Right lung (tissue), 5 donors: ENCODE measurements around the gene IL17RB. TPM values are rescaled to one million over a fixed set of nuclear protein-coding genes. Genes with fewer than 3 reads are reported as not detected.

Experiments
- DNase-seq, 2 donors: peaks; one replicate each; pipeline ENCODE4 v3.0.0-alpha.2; 2013
- polyA plus RNA-seq, 5 donors: library from polyadenylated mRNA; unstranded; fragments of 120-200 nt; gene quantifications; one replicate each; pipeline versions ENCODE4 v1.2.1 to v1.2.3, GENCODE V29; 2013; ENCODE audit warnings: inconsistent platforms in 1 of 5, low replicate concordance in 1 of 5; ENCODE audit not compliant: insufficient read length in 5 of 5, insufficient read depth in 1 of 5

The IL17RB gene
- polyA plus RNA-seq, 5 donors: 9.5 to 13.3 (median 11.7) TPM

GRCh38 chr3:53809764-53810400, 36.5 kb upstream of the IL17RB start:
- no peak for DNase-seq

GRCh38 chr3:53811143-53811927, 35.0 kb upstream of the IL17RB start:
- DNase-seq: no peak

- no peak for DNase-seq
These were observed 33.9 kb upstream of the IL17RB start for GRCh38 chr3:53812434-53812833.

- no peak for DNase-seq
These were observed 33.1 kb upstream of the IL17RB start for GRCh38 chr3:53813229-53813628.

- DNase-seq: no peak
These were observed 32.5 kb upstream of the IL17RB start for GRCh38 chr3:53813876-53814275.

GRCh38 chr3:53815067-53815466, 31.3 kb upstream of the IL17RB start:
- no peak for DNase-seq

GRCh38 chr3:53815651-53816050, 30.7 kb upstream of the IL17RB start:
- no peak for DNase-seq

GRCh38 chr3:53816425-53816824, 29.9 kb upstream of the IL17RB start:
- DNase-seq: no peak

- DNase-seq: no peak
These were observed 29.2 kb upstream of the IL17RB start for GRCh38 chr3:53817211-53817610.

GRCh38 chr3:53817809-53818208, 28.6 kb upstream of the IL17RB start:
- no peak for DNase-seq

- DNase-seq: no peak
These were observed 27.9 kb upstream of the IL17RB start for GRCh38 chr3:53818221-53819162.

GRCh38 chr3:53819163-53819868, 27.1 kb upstream of the IL17RB start:
- no peak for DNase-seq

GRCh38 chr3:53820084-53820483, 26.3 kb upstream of the IL17RB start:
- no peak for DNase-seq

GRCh38 chr3:53820756-53821580, 25.4 kb upstream of the IL17RB start:
- no peak for DNase-seq

GRCh38 chr3:53821631-53822121, 24.7 kb upstream of the IL17RB start:
- no peak for DNase-seq

- no peak for DNase-seq
These were observed 24.0 kb upstream of the IL17RB start for GRCh38 chr3:53822331-53822741.

GRCh38 chr3:53823026-53823955, 23.1 kb upstream of the IL17RB start:
- DNase-seq: no peak

GRCh38 chr3:53823956-53824657, 22.3 kb upstream of the IL17RB start:
- no peak for DNase-seq

- DNase-seq: no peak
These were observed 21.6 kb upstream of the IL17RB start for GRCh38 chr3:53824795-53825194.
